ENCODE measurements around the gene UBE2D2. TPM values are rescaled to one million over a fixed set of nuclear protein-coding genes. Genes with fewer than 3 reads are reported as not detected.
A peak's percentile ranks its signal among the peaks of the same experiment; 100 is the strongest.

Gene UBE2D2
- polyA plus RNA-seq, 2 of the 4 experiments (the other 2 are of a cell fraction): 74.8 to 115 TPM

DNA sequence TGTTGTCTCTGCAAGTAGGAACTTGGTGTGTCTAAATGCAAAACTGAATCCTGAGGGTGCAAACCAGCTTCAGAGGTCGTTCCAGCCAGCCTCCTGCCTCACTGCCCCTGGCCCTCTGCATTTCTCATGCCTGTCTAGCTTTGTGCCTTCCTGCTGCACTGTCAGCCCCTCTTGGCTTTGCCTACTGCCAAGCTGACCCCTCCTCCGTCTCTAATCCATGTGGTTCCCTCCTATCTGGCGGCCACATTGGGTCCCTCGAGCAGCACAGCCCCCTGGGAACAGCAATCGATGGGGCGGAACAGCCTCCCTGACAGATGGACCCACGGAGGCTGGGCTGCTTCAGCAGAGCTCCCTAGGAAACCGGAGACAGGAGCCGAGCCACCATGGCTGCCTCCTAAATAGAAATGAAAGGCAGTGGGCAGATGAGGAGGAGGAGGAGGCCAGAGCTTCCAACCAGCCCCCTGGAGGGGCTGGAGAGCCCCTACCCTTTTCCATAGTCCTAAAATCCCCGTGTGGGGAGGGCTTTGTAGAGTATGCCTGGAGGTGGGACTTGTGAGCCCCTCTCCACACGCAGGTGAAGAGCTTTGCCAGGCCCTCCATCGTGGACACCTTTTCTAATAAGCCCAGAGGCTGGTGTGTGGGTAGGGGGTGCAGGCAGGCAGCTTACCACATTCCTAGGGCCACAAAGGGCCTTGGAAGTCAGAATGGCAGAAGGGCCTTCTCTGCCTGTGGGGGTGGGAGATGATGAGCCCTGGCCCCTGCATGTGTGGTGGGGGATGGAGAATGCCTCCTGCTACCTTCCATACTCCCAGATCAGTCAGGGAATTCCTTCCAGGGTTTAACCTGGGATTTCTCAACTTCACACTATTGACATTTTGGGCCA, 77.8 kb downstream of the UBE2D2 start:
- ChIA-PET POLR2A (interaction anchor here (0.5 to 1.1 kb wide), 2 partner anchors 9 to 13 kb away, joined by 4 to 5 read pairs; partner anchors contain the start of gene CXXC5), CTCF (interaction anchor here (0.7 to 16.1 kb wide), 10 partner anchors 10 to 217 kb away, joined by 3 to 267 read pairs (median 5); partner anchors contain the start of gene CXXC5)
- Histone ChIP-seq H3K4me2 (peak overlapping the region; percentile 66; the same call in 2 of the 3 replicates), H3K27ac (peak overlapping the region; percentile 5 to 91; a peak in 5 of 6 replicates), H3K9me3 (no peaks in the 10 kb centered on the region), H3K4me3 (no peak overlapping the region), H3K4me1 (peaks cover 90% of the 10 kb centered on the region)
- WGBS (ENCODE audit: missing lambda C conversion rate): 81% methylated on average over 12 of the region's 12 CpGs
- ATAC-seq: no peak
- no peak for DNase-seq (ENCODE audit: low read depth in 1 of 2, low spot score in 1 of 2)
- TF ChIP-seq RARB (CRISPR knock-in tag; IDR thresholded peaks at IDR 0.05): no peak
- TF ChIP-seq, protein P1, sequence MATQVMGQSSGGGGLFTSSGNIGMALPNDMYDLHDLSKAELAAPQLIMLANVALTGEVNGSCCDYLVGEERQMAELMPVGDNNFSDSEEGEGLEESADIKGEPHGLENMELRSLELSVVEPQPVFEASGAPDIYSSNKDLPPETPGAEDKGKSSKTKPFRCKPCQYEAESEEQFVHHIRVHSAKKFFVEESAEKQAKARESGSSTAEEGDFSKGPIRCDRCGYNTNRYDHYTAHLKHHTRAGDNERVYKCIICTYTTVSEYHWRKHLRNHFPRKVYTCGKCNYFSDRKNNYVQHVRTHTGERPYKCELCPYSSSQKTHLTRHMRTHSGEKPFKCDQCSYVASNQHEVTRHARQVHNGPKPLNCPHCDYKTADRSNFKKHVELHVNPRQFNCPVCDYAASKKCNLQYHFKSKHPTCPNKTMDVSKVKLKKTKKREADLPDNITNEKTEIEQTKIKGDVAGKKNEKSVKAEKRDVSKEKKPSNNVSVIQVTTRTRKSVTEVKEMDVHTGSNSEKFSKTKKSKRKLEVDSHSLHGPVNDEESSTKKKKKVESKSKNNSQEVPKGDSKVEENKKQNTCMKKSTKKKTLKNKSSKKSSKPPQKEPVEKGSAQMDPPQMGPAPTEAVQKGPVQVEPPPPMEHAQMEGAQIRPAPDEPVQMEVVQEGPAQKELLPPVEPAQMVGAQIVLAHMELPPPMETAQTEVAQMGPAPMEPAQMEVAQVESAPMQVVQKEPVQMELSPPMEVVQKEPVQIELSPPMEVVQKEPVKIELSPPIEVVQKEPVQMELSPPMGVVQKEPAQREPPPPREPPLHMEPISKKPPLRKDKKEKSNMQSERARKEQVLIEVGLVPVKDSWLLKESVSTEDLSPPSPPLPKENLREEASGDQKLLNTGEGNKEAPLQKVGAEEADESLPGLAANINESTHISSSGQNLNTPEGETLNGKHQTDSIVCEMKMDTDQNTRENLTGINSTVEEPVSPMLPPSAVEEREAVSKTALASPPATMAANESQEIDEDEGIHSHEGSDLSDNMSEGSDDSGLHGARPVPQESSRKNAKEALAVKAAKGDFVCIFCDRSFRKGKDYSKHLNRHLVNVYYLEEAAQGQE (IDR thresholded peaks at IDR 0.05): no peak
- TF ChIP-seq FOXS1 (CRISPR knock-in tag; IDR thresholded peaks at IDR 0.05): no peak
- TF ChIP-seq, protein P2, sequence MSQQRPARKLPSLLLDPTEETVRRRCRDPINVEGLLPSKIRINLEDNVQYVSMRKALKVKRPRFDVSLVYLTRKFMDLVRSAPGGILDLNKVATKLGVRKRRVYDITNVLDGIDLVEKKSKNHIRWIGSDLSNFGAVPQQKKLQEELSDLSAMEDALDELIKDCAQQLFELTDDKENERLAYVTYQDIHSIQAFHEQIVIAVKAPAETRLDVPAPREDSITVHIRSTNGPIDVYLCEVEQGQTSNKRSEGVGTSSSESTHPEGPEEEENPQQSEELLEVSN (IDR thresholded peaks at IDR 0.05; ENCODE audit: borderline replicate concordance, low read depth): no peak
- no peak for TF ChIP-seq HOXA7 (CRISPR knock-in tag; IDR thresholded peaks at IDR 0.05)
- TF ChIP-seq POLR2AphosphoS2 (conservative IDR thresholded peaks at IDR 0.05; ENCODE audit: low read length): no peak
- no peak for TF ChIP-seq CBX2 (IDR thresholded peaks at IDR 0.05; ENCODE audit: borderline replicate concordance, low read depth)
- TF ChIP-seq BCL3 (IDR thresholded peaks at IDR 0.05): no peak
- no peak for TF ChIP-seq GATA3 (IDR thresholded peaks at IDR 0.05; ENCODE audit: borderline replicate concordance)
- TF ChIP-seq JUN (IDR thresholded peaks at IDR 0.05): no peak
- no peak for TF ChIP-seq POLR2A (IDR thresholded peaks at IDR 0.05; ENCODE audit: low read length)
- no peak for TF ChIP-seq MYC (IDR thresholded peaks at IDR 0.05; ENCODE audit: borderline replicate concordance, low read length)
- TF ChIP-seq RCOR1 (IDR thresholded peaks at IDR 0.05; ENCODE audit: low read depth, low read length): no peak
- TF ChIP-seq, protein P3, sequence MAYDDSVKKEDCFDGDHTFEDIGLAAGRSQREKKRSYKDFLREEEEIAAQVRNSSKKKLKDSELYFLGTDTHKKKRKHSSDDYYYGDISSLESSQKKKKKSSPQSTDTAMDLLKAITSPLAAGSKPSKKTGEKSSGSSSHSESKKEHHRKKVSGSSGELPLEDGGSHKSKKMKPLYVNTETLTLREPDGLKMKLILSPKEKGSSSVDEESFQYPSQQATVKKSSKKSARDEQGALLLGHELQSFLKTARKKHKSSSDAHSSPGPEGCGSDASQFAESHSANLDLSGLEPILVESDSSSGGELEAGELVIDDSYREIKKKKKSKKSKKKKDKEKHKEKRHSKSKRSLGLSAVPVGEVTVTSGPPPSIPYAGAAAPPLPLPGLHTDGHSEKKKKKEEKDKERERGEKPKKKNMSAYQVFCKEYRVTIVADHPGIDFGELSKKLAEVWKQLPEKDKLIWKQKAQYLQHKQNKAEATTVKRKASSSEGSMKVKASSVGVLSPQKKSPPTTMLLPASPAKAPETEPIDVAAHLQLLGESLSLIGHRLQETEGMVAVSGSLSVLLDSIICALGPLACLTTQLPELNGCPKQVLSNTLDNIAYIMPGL (CRISPR knock-in tag; IDR thresholded peaks at IDR 0.05; ENCODE audit: borderline replicate concordance): no peak
- TF ChIP-seq PHF8 (IDR thresholded peaks at IDR 0.05; ENCODE audit: borderline replicate concordance, low read depth): no peak
- no peak for TF ChIP-seq JUNB (IDR thresholded peaks at IDR 0.05)
- FAIRE-seq: no peak
